CD4-positive, alpha-beta T cell treated with Interleukin-6 at 100 ng/mL for 8 hours (primary cell): ENCODE results near the gene EME2.
"Not testable (repeated sequence)": the region's sequence is repeated elsewhere in the genome, so short reads cannot be mapped to it uniquely, and the experiment has no call there.

ENCODE experiments used
- DNase-seq: peaks from one replicate; pipeline ENCODE4 v3.0.0-alpha.2; 2020; ENCODE audit warnings: mixed read lengths, low spot score

The EME2 gene

DNA sequence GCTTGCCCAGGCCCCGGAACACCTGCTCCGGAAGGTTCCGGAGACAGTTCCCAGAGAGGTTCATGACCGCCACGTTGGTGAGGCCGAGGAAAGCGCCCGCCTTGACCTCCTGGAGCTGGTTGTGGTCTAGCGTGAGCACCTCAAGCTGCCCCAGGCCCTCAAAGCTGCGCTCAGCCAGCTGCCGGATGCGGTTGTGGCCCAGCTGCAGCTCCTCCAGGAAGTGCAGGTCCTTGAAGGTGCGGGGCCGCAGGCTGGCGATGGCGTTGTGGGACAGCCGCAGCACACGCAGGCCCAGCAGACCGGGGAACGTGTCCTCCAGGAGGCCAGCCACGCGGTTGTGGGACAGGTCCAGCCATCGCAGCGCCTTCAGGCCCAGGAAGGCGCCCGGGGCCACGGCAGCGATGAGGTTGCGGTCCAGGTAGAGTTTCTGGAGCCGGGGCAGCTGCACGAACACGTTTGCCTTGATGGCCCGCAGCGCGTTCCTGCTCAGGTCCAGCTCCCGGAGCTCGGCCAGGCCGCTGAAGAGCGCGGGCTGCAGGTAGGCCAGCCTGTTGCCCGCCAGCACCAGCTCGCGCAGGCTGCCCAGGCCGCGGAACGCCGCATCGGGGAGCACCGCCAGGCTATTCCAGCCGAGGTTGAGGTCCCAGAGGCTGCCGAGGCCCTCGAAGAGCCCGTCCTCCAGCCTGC lies 18.8 kb downstream of the EME2 start:
- no peak for DNase-seq

DNA sequence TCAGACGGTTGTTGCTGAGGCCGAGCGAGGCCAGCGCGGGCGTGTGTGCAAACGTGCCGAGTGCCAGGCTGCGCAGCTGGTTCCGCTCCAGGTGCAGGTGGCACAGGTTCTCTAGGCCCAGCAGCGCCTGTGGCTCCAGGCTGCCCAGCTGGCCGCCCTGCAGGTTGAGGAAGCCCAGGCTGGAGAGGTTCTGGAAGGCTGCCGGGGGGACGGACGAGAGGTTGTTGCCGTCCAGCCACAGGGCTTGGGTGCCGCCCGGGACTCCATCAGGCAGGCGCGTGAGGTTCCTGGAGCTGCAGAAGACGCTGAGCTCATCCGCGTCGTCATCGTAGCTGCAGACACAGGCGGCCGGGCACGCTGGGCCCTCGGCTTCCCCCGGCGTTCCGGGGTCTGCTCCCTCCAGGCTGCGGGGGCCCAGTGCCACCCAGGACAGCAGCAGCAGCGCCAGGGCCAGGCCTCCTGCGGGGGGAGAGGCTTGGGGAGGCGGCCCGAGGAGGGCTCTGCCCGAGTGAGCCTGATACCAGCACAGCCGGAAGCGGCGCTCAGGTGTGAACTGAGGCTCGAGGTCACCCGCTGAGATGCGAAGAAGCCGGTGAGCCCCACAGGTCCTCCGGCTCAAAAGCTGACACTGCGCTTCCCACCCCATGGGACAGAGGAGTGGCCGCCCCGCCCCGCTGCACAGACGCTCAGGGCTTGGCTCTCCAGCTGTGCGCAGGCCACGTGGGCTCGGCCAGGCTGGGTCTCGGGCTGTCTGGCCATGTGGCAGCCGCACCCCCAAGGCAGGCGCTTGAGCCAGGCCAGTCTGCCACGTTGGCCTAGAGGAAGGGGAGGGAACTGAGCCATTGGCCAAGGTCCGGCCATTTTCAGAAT lies 19.6 kb downstream of the EME2 start:
- no peak for DNase-seq

DNA sequence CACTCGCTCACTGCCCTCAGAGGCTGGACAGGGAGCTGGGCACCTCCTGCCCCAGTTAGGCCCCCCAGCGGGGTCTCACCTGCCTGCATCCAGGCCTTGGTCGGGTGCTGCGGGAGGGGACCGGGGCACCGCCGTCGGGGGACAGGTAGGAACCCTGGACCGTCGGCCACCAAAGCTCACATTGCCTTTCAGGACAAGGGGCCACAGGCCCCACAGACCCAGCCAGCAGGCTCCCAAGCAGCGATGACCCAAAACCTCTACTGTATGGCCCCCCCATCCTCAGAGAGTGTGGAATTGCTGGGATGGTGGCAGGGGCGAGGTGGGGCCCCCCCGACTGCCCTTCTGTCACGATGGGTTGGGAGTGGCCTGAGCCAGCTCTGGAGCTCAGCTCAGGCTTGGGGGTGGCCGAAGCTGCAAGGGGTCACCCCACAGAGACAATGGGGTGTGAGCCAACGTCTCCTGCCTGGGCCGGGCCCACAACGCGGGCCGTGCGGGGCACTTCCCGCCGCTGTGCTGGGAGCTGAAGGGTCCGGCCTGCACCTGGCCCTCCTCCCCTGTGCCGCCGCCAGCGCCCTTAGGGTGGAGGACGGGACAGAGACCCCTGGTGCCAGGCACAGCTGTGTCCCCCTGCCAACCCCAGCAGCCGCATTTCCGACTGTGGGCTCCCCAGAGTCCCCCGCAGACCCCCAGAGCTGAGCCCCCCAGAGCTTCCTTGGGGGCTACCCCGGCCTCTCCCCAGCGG lies 20.4 kb downstream of the EME2 start:
- DNase-seq, result no peak

DNA sequence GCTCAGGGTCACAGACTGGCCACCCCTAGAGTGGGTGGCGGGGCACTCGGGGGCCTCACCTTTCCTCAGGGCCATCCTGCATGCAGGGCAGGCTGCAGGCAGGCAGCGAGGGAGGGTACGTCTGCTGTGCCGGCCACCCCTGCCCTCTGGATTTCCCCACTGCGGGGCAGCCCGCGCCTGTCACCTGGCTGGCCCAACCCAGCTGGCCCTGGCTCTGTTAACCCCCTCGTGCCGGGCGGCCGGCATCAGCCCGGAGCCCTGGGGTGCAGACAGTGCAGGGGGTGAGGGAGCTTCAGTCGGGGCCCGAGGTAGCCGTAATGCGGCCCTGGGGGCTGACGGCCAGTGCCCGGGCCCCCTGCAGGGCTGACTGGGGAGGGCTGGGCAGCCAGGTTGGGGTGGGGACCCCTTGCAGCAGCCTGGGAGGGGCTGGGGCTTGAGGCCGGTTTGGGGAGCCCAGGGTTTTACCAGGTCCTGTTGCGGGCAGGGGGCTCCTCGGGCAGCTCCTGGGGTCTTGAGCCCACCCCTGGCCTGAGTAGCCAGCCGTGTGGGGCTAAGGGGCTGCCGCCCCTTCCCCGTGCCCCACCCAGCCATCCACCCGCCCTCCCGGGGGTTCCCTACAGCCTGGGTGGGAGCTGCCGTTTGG lies 21.1 kb downstream of the EME2 start, which contains the start of gene IGFALS:
Gene IGFALS (minus strand): TSS at position 128 of the 643 bp plus-strand sequence. CDS start 53 bp downstream, at position 75.
- DNase-seq, result no peak

DNA sequence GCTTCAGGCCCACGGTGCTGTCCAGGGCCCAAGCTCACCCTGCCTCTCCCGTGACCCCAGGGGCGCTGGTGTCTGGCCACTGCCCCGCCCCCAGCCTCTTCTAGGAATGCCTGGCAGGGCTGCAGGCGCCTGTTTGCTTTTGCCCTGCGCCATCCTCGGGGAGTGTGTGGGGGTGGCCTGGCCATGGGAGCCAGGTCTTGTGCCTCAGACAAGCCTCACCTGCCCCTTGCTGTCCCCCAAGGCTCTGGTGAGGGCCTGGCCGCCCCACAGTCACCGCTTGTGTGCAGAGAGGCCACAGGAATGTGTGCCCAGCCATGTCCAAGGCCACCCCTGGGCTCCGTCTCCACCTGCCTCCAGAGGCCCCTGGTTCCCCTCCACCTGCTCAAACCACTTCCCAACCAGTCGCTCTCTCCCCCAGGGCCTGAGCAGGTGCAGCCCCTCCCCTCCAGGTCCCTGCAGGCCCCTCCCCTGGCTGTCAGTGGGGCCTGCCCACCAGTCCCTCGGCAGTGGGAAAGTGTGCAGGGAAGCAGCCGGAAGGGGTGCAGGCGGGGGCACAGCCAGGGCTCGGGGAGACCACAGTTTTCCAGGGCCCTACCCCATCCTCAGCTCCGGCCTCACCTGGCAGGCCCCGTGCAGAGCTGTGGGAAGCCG lies 21.7 kb downstream of the EME2 start:
- DNase-seq, result no peak

DNA sequence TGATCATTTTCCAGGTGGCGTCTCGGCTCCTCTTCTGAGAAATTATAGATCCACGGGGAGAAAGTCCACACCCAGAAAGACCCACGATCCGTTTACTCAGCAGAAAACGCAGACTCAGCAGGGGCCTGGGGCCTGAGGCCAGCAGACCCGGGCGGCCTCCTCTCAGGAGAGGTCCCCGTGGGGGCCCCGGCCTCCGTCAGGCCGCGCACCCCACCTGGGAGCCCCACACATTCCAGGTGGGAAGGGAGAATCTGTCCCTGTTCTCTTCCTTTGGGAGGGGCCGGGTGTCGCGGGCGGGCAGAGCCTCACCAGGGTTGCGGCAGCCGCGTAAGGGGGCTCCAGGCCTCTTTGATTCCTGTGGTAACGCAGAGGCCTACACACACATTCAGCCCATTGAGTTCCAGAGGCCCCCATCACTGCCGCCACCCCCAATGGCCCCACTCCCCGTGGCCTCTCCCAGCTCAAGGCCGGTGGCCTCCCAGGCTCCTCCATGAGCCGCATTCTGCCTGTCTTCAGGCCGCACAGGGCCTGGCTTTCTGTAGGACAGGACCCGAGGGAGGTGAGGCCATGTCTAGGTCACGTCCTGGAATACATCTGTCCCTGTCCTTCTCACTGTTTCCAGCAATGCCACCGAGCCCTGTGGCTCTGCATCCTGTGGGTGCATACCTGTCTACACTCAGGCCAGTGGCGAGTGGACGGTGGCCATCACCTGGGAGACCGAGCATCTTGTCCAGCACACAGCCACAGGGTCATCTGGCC lies 22.5 kb downstream of the EME2 start:
- no peak for DNase-seq

DNA sequence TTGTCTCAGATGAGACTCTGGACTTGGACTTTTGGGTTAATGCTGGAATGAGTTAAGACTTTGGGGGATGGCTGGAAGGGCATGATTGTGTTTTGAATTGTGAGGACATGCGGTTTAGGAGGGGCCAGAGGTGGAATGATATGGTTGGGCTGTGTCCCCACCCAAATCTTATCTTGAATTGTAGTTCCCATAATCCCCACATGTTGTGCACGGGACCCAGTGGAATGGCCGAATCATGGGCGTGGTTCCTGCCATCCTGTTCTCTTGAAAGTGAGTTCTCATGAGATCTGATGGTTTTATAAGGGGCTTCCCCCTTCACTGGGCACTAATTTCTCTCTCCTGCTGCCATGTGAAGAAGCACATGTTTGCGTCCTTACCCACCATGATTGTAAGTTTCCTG lies 26.7 kb downstream of the EME2 start:
- DNase-seq, result not testable (repeated sequence)

DNA sequence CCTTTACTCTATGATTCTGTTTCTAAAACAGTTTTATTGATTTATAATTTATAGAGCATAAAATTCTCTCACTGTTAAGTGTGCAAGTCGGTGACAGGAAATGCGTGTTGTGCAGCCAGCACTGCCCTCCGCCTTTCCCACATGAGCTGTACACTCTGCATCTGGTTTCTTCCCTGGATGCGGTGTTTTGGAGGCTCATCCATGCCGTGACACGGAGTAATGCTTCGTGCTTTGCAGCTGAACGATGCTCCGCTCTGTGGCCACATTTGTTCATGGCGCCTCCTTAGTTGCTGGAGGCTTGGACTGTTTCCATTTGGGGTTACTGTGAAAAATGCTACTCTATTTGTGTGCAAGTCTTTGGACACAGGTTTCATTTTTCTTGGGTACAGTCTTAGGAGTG lies 28.1 kb downstream of the EME2 start:
- no peak for DNase-seq

DNA sequence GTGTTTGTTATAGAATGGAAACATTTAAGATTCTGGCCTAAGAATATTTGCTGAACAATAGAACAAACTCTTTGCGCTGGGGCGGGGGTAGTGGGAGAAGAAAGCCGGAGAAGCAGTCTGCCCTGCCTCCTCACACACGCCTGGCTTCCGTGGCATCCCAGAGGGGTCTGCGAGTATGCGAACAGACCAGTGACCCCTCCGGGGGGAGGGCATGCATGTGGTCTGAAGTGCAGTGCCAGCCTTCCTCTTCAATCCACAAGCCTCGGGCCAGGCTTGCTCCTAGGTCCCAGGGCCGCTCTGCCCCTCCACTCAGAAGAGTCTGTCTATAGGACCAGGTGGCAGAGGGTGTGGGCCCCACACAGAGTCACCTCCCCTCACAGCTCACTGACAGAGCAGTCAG lies 35.0 kb downstream of the EME2 start:
- DNase-seq, result no peak

DNA sequence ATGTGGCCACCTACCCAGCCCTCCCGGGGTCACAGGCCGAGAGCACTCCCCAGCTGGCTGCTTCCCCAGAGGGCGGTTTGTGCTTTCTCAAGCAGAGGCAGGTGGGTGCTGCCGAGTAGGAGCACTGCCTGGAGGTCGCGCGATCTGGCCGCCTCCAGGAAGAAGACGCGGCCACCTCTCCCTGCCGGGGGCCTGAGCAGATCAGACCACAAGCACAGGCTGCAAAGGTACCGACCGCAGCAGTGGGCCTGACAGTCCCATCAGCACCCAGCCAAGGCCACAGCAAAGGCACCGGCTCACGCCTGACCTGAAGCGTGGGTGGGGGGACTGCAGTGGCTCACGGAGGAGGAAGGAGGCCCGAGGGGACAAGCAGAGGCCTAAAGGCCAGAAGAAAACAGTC lies 36.1 kb downstream of the EME2 start:
- DNase-seq, result no peak

DNA sequence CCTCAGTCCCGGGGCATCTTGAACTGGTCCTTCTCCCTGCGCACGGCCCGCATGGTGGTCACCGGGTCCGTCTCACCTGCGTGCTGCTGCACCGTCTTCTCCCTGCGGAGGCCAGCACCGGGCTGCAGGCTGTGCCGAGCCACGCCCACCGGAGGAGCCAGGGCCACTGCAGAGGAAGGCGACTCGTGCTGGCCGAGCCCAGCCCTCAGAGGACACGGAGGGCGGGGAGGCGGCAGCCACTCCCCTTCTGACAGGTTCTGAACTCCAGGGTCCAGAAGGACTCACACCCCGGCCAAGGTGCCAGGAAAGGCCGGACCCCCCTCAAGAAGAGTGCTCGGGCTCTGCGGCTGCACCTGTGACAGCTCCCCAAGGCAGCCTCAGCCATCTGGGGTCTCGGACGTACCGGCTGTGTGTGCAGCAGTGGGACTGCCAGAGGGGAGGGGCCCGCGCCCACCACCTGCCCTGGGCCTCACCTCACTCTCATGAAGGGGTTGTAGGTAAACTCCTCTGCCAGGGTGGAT lies 36.7 kb downstream of the EME2 start:
- DNase-seq, result no peak

DNA sequence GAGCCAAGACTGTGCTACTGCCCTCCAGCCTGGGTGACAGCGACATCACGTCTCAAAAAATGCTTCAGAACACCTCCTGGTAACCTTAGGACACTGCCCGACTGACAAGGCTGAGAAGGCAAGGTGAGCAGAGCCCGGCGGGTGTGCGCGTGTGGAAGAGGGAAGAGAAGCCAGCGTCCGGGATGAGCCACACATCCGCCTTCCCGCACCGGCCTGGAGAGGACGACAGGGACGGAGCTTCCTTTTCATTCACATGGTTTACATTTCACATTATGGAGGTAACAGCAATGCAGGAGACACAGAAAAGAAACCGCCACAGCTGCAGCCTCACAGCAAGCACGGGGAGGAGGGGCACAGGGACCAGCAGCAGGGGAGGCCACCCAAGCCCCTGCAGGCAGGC lies 37.5 kb downstream of the EME2 start:
- DNase-seq, result no peak

DNA sequence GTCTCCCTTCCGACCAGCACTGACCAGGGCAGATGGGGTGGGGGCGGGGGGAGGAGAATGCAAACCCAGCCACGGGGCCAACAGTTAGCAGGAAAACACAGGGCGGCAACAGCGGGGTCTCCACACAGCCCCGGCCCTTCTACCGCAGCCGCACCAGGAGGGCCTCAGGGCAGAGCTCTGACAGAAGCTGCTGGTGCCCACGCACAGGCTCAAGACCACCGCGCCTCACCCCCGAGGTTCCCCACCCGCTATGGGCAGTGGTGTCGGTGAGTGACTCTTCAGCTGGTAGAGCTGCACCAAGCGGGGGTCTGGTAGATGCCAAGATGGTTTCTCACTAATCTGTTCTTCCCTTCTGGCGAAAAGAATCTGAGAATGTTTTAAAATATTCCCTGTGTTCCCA lies 37.9 kb downstream of the EME2 start:
- DNase-seq, result no peak

DNA sequence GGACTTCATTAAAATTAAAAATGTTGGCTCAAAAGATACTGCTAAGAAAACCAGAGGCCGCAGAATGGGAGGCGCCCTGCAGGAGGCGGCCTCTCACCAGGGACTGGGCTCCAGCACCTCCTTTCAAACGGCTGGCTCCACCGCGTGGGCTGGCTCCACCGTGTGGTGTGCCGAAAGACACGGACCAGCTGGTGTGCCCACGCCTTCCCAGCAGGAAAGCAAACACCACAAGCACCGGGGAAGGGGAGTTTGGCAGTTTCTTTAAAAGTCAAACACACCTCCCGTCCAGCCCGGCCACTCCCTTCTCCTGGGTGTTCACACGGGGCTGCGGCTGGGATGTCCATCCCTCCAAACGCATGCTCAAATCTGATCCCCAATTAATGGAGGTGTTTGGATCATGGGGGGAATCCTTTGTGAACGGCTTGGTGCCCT lies 40.1 kb downstream of the EME2 start:
- peak; percentile 43 for DNase-seq

DNA sequence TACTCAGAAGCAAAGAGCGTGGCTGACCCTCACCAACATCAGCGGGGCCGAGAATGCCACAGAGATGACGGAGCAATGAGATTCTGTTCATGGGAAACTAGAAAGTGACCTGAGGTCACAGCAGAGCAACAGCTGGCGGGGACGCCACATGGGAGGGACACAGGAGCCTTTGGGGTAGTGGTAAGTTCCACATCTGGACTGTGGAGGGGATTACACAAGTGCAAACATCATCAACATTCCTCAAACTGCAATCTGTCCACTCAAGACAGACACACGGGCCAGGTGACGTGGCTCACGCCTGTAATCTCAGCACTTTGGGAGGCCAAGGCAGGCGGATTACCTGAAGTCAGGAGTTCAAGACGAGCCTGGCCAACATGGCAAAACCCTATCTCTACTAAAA lies 42.9 kb downstream of the EME2 start:
- no peak for DNase-seq

DNA sequence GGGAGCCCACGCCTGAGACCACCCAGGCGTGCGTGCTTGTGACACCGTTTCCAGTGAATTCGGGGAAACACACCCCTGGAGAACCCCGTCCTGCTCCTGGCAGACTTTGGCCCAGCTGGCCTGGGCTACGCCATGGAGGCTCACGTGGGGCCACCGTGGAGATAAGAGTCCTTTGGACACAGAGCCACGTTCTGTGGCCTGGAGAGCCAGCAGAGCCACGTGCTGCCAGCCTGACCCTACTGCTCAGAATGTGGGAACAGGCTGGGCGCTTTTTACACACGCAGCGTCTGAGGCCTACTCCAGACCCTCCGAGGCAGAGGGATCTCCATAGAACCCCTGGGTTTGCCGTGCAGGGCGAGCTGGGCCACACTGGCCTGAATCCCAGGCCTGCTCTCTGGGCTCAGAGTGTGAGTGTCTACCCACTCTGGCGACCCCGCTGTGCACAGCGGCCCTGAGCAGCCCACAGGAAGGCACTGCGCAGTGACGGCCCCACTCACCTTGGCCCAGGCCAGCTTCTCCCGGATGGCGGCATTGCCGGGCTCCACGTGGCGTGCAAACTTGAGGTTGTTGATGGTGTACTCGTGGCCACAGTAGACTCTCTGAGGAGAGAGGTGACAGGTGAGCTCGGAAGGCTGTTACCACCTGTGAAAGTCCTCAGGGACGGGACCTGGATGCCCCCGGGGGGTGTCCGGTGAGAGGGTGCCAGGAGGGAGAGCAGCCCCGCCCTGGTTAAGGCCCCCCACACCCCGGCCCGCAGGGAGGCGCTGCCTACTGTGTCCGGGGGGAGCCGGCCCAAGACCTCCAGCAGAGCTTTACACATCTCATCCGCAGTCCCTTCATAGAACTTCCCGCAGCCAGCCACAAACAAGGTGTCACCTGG lies 44.0 kb downstream of the EME2 start:
- DNase-seq, result no peak

DNA sequence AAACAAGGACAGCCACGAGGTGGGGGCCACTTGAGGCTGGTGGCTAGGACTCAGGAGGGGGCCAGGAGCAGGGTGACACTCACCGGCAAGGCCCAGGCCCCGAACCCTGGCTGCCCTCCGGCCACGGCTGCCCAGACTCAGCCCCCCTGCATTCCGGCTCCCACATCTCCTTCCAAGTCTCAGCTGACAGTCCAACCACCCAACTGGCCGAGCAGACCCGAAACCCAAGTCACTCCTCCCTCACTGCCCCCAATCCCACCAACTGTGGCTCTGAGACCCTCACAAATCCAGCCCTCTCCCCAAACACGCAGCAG lies 44.6 kb downstream of the EME2 start:
- no peak for DNase-seq

DNA sequence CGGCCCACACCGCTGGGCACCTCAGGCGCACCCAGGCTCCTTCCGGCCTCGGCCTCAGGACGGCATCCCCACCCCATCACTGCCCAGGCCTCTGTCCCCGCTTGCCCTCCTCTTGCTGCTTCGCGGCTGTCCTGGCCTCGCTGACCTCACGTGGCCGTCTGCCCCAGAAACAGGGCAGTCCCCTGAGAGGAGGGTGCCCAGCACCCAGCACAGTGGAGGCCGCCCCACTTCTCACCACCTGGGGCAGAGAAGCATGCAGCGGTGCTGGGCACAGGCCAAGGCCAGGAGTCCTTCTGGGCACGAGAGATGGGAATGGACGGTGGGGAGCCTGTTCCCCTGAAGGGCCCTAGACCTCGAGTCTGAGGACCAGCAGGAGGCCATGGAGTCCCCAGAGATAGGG lies 45.1 kb downstream of the EME2 start:
- no peak for DNase-seq

DNA sequence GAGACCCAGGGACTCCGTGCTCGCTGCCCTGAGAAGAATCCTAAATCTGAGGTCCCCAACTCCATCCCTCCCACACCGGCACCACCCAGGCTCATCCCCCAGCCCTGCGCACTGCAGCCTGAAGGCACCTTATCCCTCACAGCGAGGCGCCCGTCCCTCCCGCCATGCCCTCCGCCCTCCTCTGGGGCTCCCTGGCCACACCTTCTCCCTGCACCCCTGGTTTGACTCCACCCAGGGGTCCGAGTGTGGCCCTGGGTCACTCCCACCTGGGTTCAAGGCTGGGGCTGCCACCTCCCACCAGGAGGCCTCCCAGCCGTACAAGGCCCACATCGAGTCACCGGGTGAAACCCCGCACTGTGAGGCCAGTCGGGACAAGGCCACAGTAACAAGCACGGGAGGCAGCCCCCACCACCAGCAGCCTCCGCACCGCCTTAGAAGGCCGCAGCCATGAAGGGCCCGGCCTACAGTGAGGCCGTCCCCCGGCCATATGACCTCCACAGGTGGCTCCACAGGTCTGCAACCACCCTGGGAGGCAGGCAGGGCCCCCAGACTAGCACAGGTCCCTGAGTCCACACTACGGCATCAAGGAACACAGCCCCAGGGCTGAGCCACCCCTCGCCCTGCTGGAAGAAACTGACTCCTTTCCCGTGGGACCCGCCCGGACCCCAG lies 45.7 kb downstream of the EME2 start:
- no peak for DNase-seq
